RKO (cell line): Measurements from ENCODE around the gene GNAQ.

Experiments used
- DNase-seq: peaks from one replicate; pipeline ENCODE4 v3.0.0-alpha.2; 2016; ENCODE audit warnings: low spot score

GNAQ gene

DNA sequence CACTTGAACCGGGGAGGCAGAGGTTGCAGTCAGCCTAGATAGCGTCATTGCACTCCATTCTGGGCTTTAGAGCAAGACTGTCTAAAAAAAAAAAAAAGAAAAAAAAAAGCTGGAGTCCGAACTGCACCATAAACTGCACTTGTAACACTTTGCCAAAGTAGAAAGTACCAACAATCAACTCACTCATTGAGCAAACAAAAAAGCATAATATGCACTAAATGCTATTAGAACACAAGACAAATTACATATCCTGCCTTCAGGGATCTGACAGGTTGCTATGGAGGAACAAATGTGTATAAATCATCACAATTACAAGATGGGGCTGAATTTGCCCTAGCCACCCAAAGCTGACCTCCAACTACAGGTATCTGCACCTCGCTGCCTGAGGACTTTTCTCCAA is 27.9 kb downstream of the GNAQ start:
- DNase-seq: no peak

DNA sequence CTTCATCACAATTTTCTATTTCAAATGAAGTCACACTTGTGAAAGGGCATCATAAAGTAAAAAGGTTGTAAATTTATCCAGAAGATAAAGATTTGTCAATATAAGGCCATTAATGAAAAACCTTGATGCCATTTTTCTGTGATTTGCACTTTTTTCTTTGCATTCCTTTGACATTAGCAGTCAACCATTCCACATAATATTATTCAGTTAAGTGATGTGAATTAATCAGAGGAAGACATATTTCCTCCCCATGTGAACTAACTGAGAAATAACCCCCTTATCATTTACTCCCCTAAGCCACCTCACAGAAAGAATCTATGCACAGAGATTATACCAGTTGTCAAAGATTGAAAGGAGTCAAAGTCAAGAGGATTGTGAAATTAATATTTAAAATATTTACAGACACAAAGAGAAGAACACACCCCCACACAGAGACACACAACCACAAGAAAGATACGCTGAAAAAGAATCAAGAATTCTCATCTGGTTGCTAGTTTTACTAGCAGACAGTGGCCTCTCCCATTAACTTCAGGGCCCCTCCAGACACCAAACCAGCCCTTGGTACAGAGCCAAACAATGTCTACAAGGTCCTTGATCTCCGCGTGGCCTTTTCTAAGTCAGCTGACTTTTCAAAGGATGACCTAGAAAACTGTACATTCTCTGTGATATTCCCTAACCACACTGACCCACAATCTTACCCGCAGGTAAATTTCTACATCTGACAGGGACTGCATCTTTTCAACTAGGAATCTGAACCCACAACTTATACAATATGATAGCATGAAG is 29.5 kb downstream of the GNAQ start:
- no peak for DNase-seq

DNA sequence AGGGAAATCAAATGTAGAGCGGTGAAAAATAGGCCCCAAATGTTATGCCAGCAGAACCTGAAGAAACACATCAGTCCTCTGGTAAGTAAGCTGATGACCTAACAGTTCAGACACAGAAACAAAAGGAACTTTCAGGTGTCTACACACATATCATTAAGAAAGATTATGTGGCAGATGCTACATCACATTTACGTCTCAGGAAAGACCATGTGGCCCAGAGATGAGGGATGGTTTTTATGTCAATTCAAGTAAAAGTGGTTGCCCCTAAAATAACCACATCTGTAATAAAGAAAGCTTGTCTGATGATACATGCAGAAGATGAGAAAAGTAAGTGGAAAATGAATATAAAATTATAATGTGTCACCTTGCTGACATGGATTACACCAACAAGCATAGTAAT is 31.4 kb downstream of the GNAQ start:
- no peak for DNase-seq

DNA sequence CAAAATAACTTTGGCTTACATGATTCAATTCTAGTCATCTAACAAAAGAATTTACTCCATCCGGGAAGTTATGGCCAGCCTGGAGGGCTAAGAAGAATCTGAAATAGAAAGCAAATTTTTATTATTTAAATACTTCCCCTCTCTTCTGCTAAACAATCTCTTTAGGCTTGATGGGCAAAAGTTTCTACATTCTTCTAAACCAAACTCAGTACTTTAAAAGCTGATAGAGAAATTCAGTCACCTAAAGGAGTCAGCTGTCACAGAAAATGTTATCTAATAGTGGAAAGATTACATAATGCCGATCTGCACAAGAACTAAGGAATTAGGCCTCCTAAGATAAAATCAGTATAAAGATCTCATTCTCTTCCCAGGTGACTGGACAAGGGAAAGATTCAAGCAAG is 32.4 kb downstream of the GNAQ start:
- no peak for DNase-seq

DNA sequence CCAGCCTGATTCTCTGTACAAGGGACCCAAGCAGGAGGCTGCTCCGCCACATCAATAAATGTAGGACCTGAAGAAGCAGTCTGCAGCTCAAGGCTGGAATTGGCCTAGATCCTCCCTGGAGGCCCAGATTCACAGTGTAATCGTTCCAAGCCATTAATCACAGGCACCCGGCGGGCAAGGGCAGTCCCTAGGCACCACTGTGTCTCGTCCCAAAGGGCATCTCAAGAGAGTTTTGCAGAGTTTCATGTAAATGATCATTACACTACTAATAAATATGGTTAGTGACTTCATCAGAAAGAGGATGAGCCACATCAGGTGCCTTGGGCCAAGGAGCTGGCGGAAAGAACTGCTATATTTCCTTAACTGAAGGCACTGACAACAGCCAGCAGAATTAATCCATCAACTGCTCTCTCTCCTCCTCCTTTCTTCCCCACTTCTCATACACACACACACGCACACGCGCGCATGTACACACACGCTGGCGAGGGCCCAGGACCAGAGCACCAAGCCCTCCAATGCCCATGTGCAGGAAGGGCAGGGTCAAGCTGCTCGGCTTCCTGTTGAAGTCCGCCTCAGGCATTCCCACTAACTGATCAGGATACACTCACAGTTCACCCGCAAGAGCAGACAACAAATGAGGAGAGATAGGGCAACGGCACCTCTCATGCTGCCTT is 33.9 kb downstream of the GNAQ start:
- DNase-seq: no peak

DNA sequence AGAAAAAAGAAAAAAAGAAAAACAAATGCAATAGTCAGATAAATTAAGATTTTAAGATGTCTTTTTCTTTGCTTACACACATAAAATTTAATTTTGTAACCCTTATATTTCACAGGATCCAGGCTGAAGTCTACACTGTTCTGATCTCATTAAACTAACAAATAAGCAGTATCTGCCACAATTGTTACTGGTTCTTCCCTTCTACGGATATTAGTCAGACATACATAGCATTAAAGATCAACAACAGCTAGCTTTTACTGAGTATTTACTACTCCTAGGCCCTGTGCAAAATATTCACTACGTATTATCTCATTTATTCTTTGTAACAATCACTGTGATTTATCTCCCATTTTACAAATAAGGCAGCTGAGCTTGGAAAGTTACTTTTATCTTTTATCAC is 34.9 kb downstream of the GNAQ start:
- DNase-seq: no peak

DNA sequence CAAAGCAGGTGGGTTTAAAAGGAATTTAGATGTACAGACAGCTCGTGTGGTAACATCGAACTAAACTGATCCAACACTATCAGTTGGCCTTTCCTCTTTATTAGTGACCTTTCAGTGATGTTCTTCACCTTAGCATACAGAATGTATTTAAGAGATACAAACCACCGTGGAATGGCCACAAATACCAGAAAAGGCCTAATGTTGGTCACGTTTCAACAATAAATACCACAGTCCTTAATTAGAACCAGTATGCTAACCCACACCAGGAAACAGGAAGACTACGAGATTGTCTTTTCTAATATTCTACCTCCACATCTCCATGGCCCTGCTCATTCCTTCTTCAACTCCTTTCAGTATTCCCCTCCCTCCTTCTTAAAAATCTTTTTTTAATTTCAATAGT is 40.4 kb downstream of the GNAQ start:
- no peak for DNase-seq

DNA sequence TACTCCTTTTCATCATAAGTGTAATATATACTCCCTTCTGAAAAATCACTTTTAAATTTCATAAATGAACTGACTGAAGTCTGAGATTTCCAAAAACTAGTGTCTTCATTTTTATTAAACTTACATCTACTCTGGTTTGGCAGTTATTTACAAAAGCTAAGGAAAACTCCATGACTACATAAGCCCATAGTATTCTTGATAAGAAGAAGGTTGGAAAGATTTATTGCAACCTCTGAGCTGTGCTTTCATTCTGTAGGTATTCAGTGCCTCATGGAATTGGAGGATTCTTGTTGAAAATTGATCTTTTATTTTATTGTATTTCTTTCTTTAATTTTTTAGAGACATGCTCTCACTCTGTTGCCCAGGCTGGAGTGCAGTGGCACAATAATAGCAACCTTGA is 41.7 kb downstream of the GNAQ start:
- DNase-seq: no peak

DNA sequence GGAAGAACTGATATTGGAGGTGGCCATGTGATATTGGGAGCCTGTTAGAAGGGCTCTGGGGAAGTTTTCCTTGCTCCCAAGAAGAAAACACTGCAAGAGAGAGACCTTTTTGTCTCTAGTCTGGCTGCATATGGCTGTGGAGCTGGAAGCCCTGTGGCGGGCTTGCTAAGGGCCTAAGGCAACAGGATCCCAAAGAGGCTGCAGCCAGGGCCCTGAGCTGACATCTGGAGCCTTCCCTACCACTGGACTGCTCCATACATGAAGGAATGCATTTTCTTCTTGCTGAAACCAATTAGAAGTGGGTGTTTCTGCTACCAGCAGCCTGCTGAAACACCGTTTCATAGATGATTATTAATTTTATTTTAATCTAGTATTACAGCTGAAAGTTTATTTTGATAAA is 42.2 kb downstream of the GNAQ start:
- no peak for DNase-seq

DNA sequence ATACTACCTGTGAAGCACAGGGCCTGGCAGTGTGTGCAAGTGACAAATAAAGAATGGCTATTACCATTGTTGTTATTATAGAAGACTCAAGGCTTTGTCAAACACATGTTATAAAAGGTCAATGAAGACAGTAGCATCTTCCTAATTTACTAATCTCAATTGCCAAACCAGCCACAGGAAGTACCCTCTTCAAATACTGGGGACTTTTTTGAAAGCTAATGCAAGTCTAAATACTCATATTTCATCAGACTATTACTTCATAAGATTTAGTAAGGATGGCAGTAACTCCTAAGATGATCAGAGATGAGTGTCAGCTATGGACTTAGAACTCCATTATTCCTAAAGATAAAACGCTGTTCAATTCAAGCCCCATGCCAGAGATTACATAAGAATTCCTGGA is 43.0 kb downstream of the GNAQ start:
- DNase-seq: no peak

DNA sequence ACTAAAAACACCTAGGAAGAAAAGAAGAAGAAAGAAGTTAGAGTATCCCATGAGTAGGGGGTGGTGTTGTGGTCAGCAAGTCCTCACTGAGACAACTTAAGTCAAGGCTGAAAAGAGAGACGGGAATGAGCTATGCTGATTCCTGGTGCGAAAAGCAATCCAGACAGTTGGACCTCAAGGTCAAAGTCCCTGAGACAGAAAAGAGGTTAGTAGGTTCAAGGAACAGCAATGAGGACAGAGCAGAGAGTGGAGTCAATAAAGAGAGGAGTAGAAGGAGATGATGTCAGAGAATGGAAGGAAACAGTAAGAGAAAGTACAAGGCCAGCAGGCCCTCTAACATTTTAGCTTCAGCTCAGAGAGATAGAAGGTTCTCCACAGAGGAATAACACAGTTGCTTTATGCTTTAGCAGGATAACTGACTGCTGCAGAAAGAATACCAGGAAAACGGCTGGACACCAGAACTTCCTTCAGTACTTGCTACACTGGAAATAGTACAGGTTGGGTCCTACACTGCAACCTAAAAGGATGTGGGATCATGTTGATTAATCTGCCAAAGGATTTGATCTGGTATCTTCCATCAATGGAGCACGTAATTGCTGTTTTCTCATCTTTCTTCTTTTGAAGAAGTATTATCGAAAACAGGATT is 43.6 kb downstream of the GNAQ start:
- no peak for DNase-seq

DNA sequence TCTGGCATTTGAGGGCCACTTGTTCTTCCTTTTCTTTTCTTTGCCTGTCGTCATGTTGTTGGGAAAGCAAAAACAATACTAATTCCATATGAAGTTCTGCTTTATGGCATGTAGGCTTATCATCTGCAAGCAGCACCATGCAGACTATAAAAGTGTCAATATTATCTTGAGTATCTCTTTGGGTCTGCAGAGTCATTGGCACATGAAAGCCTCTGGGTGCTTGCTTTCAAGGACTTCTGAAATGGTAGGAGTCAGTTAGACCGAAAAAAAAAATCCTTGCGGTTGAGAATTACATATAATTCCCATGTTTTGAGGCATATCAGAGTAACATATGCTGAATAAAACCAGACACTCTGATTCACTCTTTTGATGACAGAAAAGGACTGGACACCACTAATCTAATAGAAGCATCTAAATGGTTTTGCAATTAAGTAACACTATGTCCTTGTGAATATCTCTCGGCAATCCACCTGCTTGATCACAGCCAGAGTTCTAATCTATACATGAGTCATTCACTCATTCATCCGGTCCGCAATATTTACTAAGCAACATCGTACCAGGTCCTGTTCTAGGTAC is 44.4 kb downstream of the GNAQ start:
- DNase-seq: no peak

DNA sequence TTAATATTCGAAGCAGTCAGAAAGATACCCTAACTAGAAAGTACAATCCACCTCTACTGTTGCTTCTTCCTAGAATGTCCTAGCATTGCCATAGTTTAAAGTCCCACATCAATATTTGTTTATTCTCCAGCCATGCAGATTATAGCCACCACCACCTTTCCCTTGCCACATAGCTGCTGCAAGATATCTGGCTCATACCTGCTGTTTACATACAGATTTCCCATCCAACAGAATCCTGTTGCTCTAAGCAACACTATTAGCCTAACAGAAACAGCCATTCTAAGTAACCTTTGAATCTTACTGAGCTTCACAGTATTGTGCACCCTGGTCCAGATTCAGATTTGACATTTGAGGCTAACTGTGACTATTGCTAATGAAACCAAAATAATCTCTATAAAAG is 45.6 kb downstream of the GNAQ start:
- no peak for DNase-seq

DNA sequence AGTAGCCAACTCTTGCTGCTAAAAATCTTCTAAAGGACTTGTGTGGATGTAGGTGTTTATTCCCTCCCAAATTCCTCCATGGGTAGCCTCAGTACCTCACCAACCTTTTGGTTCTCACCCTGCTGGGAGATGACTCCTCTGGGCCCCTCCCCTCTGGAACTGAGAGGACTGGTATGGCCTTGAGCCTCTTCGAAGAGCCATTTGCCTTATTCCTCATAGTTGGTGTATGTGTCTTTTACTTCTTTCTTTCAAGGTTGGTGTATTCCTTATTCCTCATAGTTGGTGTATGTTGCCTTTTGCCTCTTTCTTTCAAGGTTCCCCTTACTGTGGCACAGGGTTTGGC is 48.3 kb downstream of the GNAQ start:
- no peak for DNase-seq

DNA sequence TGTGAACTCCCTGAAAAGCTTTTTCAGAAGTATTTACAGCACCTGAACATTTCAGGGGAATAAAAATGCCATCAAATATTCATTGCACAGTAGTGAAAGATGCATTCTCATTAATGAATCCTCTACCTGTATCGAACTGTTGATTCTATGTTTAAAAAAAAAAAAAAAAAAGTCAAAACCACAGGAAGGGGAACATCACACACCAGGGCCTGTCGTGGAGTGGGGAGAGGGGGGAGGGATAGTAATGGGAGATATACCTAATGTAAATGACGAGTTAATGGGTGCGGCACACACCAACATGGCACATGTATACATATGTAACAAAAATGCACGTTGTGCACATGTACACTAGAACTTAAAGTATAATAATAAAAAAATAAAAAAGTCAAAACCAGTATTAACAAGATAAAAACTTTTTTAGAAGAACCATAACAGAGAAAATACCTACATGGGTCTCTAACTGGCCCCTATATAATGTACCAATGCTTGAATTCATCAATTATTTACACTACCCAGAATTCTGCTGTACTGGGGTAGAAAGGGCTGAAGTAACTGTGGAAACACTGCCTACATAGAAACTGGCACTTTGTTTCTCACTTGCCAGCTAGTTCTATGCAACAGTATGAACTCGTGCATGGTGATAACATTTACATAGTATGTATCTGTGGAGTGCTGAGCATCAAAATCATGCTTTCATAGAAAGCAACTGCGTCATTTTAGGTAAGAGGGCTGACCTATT is 48.9 kb downstream of the GNAQ start:
- no peak for DNase-seq

DNA sequence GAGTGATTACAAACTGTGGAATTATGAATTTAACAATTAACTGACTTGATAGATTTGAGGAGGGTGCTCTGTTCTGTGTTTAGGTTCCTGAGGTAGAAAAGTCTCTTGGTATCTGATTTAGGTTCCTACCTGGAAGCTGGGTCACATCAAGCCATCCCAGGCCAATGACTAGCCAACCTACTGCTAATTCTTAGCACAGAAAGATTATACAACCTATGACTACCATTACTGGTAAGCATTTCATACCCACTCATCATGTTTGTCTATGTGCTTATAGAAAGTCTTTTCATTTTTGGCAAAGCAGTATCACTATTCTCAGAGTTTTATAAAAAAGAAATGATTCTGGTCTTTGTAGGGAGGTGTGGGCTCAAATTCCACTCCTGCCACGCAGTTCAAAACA is 49.7 kb downstream of the GNAQ start:
- DNase-seq: no peak

DNA sequence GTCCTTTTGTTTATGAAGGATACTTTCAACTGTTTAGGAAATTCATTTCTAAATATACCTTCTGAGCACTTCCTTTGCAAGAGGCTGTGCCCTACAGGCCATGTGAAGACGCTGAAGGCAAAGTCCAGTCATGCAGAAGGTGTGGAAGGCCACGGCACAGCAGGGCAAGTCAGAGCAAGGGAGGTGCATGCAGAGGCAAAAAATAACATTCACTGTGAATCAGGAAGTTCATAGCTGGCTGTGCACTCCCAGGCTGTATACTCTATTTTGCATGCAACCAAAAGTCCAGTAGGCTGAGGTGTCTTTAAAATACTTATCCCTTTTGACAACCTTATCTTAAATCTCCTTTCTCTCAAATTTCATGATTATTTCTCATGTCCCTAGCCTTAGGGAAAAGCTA is 50.3 kb downstream of the GNAQ start:
- no peak for DNase-seq

DNA sequence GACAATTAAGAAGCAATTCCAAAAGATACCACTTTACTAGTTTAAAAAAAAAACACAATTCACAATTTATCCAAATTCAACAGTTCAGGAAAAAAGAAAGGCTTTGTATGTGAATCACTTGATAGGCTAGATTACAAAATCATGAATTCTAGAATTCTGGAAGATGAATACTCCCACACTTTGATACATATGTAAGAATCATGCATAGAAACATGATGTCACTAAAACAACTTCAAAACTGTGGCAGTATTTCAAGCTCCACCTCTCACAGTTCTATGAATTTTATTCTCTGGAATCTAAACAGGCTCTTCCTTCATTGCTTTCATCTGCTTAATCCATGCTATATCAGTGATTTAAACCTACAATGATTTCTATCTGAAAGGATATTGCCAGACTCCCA is 51.0 kb downstream of the GNAQ start:
- no peak for DNase-seq

DNA sequence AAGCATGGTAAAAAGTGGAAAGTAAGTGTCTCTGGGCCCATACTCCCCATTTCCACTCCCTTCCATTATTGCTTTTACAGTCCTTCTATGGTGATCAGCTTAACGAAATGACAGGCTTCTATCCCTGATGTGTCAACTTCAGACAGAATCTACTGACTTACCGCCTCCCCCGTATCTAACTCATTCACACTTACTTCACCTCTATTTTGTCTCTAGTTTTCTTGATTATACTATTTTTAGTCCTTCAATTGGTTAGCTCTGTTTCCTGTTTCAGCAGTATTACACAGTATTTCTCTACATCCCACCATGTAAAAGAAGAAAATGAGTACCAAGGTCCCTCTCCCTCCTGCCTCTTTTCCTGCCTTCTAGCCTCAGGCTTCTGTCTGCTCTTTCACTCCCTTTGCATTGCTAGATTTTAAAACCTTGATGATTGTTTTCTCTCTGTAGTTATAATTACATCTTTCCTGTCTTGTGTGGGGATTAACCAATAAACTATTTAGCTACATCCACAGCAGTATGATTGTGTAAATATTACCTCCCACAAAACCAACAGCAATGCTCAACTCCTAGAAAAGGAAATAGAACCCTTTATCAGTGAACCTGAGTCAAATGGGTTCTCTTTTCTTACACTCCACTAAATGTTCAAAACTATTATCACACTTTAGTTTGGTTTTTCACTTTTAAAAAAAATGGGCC is 53.4 kb downstream of the GNAQ start:
- no peak for DNase-seq

DNA sequence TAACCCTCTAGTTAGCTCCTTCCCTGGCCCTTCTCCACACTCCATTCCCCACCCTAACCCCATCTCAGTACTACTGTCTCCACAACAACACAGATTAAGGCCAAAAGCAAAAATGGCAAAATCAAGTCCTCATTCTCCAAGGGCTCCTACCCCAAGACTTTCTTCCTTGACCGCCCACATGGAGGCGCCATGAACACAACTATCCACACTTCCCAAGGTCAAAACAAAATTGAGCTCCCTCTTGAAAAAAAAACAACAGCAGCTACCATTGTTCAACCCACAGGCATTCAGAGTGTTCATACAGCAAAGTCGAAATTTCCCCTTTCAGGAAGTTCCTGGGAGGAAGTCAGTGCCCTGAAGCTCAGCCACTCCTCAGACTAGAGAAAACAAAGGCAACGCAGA is 54.4 kb downstream of the GNAQ start:
- DNase-seq: peak; percentile 21

DNA sequence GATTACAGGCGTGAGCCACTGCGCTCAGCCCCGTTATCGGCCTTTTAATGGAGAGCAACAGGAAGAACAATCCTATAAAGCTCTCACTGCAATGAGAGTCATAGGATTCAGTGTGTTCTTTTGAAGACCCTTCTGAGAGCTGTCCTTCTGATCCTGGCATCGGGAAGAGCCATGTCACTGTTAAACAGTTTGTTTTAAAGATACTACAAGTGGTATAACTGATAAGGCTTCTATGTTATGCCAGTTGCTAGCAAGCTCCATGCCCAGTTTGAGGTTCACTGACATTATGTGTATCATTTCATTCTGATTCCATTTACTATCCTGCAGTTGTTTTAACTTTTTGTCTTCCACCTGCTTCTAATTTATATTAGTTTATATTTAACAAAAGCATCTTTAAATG is 55.8 kb downstream of the GNAQ start:
- DNase-seq: no peak

DNA sequence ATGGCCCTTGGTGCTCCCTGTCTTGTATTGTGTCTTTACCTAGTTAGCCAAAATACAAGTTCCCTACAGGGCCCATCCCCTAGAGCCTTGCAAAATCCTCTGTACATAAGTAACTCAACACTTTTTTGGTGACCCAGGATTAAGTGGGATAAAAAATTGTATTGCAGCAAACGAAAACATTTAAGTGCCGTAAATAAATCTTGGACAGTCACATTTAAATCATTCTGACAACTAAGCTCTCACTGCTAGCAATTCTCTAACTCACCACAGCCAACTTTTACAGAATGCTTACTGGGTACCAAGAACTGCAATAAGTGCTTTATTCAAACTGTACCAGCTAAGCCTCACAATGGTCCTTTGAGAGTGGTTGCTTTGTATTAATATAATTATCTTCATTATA is 56.6 kb downstream of the GNAQ start:
- no peak for DNase-seq
